Measurements from ENCODE around the gene DAND5.

GRCh38 chr19:12953799-12954611 lies 15.4 kb upstream of the DAND5 start:
- TF ChIP-seq, protein P1, sequence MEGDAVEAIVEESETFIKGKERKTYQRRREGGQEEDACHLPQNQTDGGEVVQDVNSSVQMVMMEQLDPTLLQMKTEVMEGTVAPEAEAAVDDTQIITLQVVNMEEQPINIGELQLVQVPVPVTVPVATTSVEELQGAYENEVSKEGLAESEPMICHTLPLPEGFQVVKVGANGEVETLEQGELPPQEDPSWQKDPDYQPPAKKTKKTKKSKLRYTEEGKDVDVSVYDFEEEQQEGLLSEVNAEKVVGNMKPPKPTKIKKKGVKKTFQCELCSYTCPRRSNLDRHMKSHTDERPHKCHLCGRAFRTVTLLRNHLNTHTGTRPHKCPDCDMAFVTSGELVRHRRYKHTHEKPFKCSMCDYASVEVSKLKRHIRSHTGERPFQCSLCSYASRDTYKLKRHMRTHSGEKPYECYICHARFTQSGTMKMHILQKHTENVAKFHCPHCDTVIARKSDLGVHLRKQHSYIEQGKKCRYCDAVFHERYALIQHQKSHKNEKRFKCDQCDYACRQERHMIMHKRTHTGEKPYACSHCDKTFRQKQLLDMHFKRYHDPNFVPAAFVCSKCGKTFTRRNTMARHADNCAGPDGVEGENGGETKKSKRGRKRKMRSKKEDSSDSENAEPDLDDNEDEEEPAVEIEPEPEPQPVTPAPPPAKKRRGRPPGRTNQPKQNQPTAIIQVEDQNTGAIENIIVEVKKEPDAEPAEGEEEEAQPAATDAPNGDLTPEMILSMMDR (IDR thresholded peaks at IDR 0.05): no peak
- TF ChIP-seq YY1 (IDR thresholded peaks at IDR 0.05; ENCODE audit: low read depth) (no peak), USF2 (IDR thresholded peaks at IDR 0.05; ENCODE audit: borderline replicate concordance, low read depth, low read length) (no peak), EZH2phosphoT487 (IDR thresholded peaks at IDR 0.05; ENCODE audit: borderline replicate concordance, low read depth) (no peak)
- TF ChIP-seq, protein P2, sequence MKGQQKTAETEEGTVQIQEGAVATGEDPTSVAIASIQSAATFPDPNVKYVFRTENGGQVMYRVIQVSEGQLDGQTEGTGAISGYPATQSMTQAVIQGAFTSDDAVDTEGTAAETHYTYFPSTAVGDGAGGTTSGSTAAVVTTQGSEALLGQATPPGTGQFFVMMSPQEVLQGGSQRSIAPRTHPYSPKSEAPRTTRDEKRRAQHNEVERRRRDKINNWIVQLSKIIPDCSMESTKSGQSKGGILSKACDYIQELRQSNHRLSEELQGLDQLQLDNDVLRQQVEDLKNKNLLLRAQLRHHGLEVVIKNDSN (IDR thresholded peaks at IDR 0.05; ENCODE audit: borderline replicate concordance, low read depth): no peak

Data from SK-N-SH (cell line).